ENCODE data around the gene MLLT1.

DNA sequence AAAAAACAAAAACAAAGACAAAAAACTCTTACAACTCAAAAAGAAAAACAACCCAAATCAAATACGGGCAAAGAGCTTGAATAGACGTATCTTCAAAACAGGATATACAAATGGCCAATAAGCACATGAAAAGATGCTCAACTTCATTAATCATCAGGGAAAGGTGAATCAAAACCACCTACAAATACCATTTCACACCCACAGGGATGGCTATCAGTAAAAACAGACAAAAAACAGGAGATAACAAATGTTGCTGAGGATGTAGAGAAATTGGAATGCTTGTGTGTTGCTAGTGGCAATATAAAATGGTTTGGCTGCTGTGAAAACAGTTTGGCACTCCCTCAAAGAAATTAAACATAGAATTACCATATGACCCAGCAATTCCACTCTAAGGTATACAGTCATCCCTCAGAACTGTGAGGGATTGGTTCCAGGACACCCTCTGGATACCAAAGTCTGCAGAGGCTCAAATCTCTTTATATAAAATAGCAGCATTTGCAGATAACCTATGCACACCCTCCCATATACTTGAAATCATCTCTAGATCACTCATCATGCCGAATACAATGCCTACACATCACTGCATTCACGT is 29.7 kb downstream of the MLLT1 start:
- TF ChIP-seq, protein P1, sequence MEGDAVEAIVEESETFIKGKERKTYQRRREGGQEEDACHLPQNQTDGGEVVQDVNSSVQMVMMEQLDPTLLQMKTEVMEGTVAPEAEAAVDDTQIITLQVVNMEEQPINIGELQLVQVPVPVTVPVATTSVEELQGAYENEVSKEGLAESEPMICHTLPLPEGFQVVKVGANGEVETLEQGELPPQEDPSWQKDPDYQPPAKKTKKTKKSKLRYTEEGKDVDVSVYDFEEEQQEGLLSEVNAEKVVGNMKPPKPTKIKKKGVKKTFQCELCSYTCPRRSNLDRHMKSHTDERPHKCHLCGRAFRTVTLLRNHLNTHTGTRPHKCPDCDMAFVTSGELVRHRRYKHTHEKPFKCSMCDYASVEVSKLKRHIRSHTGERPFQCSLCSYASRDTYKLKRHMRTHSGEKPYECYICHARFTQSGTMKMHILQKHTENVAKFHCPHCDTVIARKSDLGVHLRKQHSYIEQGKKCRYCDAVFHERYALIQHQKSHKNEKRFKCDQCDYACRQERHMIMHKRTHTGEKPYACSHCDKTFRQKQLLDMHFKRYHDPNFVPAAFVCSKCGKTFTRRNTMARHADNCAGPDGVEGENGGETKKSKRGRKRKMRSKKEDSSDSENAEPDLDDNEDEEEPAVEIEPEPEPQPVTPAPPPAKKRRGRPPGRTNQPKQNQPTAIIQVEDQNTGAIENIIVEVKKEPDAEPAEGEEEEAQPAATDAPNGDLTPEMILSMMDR (conservative IDR thresholded peaks at IDR 0.05 in 1 of 2, IDR thresholded peaks at IDR 0.05 in 1 of 2; ENCODE audit: low read depth in 1 of 2, low read length in 2 of 2), result no peak
- no peak for TF ChIP-seq EZH2 (IDR thresholded peaks at IDR 0.05; ENCODE audit: low read length, missing control alignments)

Measured in fibroblast of lung (primary cell).